Panc1 (cell line): ENCODE measurements around the gene MBNL2. TPM values are rescaled to one million over a fixed set of nuclear protein-coding genes. Genes with fewer than 3 reads are reported as not detected.

ENCODE experiments used
- ATAC-seq: fragments of 200-7000 bp; cut with Tn5 transposase; 2 replicates; pipeline ENCODE4 v1.9.1; 2020; ENCODE audit warnings: mild to moderate bottlenecking, moderate library complexity
- BruUV-seq: library from RNA; stranded (reverse); fragments of 400-500 nt; replicated peaks from 2 replicates; lab custom pipeline; 2021; lab: Mats Ljungman, UMichigan
- CTCF ChIA-PET: fragments of 300-600 bp; sonication (Branson Sonifier 250); formaldehyde crosslinking; loops from one replicate; lab custom pipeline; 2022; ENCODE audit warnings: antibody characterized with exemption; lab: Charles Lee
- POLR2A ChIA-PET: fragments of 300-600 bp; sonication (Branson Sonifier 250); formaldehyde crosslinking; loops from one replicate; lab custom pipeline; 2022; ENCODE audit warnings: antibody characterized with exemption; lab: Charles Lee
- DNase-seq: peaks from one replicate; pipeline ENCODE4 v3.0.0-alpha.2; 2010; ENCODE audit warnings: low read depth, low spot score
- H3K27ac ChIP-seq: 2 replicates; pipeline ENCODE4 v1.5.1; 2011; ENCODE audit warnings: mild to moderate bottlenecking, low read length, inconsistent platforms
- H3K27me3 ChIP-seq: fragments of 200-500 bp; sonication (Bioruptor generic); 2 replicates; pipeline ENCODE4 v1.6.0; 2014; ENCODE audit warnings: low read length, inconsistent platforms; ENCODE audit not compliant: control insufficient read depth, insufficient read depth
- H3K36me3 ChIP-seq: fragments of 200-500 bp; sonication (Bioruptor generic); 2 replicates; pipeline ENCODE4 v1.5.1; 2014; ENCODE audit warnings: inconsistent platforms, mild to moderate bottlenecking, low read length, moderate library complexity; ENCODE audit not compliant: control insufficient read depth, insufficient read depth
- H3K4me1 ChIP-seq: 2 replicates; pipeline ENCODE4 v1.5.1; 2011; ENCODE audit warnings: inconsistent platforms, mild to moderate bottlenecking, low read length, moderate library complexity; ENCODE audit not compliant: control insufficient read depth, insufficient read depth
- H3K4me3 ChIP-seq, 2 experiments: 2 replicates each; pipeline ENCODE4 v1.5.1; 2011 to 2012; ENCODE audit warnings: low read depth in 2 of 2, low read length in 2 of 2, mild to moderate bottlenecking in 2 of 2, inconsistent platforms in 1 of 2, moderate library complexity in 1 of 2
- H3K9me3 ChIP-seq: fragments of 200-500 bp; sonication (Bioruptor generic); 2 replicates; pipeline ENCODE4 v1.5.1; 2014; ENCODE audit warnings: low read depth, mild to moderate bottlenecking, inconsistent platforms, low read length, moderate library complexity; ENCODE audit not compliant: control insufficient read depth, insufficient read depth
- POLR2AphosphoS5 ChIP-seq: IDR thresholded peaks from 2 replicates; pipeline ENCODE4 v1.6.1; 2012; ENCODE audit warnings: mild to moderate bottlenecking, low read depth, low read length, moderate library complexity
- SIN3A ChIP-seq: IDR thresholded peaks from 2 replicates; pipeline ENCODE4 v1.6.1; 2012; ENCODE audit warnings: low read depth, mild to moderate bottlenecking, low read length, moderate library complexity, borderline replicate concordance; ENCODE audit not compliant: insufficient read depth
- TCF7L2 ChIP-seq: IDR thresholded peaks from 2 replicates; pipeline ENCODE4 v1.6.1; 2011; ENCODE audit warnings: mild to moderate bottlenecking, low read depth, low read length, inconsistent platforms
- in situ Hi-C: cut with HindIII; loops from 2 replicates; pipeline ENCODE4 v1.10.0; 2016; ENCODE audit warnings: low sequenced_read_pairs, low pct_unique_long_range_greater_than_20kb
- intact Hi-C: fragments of 100-400 bp; cut with micrococcal nuclease; formaldehyde crosslinking; loops from one replicate; pipeline ENCODE4 v1.10.0; 2022; ENCODE audit not compliant: unreplicated experiment
- total RNA-seq: library from RNA; stranded (reverse); gene quantifications from one replicate; pipeline ENCODE4 v1.2.1, GENCODE V29; 2021; ENCODE audit not compliant: unreplicated experiment
- TF ChIP-seq, protein P1 (sequence below): fragments of 450-650 bp; IDR thresholded peaks from 2 replicates; pipeline ENCODE4 v1.5.1; 2017; ENCODE audit warnings: mild to moderate bottlenecking
- TF ChIP-seq, protein P2 (sequence below), 2 experiments: IDR thresholded peaks; 2 replicates each; pipeline ENCODE4 v1.6.1; 2011 to 2012; ENCODE audit warnings: low read depth in 2 of 2, control low read depth in 1 of 2, low read length in 1 of 2, mild to moderate bottlenecking in 1 of 2, moderate library complexity in 1 of 2; ENCODE audit not compliant: insufficient read depth in 1 of 2

MBNL2 gene
- total RNA-seq, 1 experiment from 2014 or later: 103 TPM

DNA sequence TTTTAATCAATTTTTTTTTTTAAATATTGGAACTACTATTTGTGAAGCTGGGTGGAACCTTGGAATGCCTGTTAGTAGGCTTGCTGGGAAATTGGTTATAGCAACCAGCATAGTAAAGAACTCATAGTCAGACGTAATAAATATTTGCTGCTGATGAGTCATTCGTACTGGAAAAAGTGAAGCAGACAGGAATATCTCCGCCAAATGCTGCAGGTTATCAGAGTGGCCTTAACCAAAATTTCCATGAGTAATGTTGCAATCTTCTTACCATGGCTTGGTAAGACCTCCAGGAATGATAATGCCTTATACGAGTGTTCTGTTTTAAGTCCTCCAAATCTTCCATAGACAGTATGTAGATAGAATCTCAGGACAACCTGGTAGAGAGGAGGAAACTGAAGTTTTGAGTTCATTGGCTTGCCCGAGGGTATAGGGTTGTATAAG, 34.2 kb downstream of the MBNL2 start:
- POLR2A ChIA-PET: interaction anchor here (0.6 to 1.1 kb wide), 2 partner anchors 10 to 20 kb away, joined by 3 to 7 read pairs; no protein-coding TSS in a partner anchor
- CTCF ChIA-PET: no interaction called here
- Histone ChIP-seq H3K27ac (peak overlapping the region; percentile 100), H3K27me3 (no peaks in the 10 kb centered on the region), H3K36me3 (peaks cover 3% of the 10 kb centered on the region), H3K9me3 (no peaks in the 10 kb centered on the region), H3K4me3 (no peak overlapping the region), H3K4me1 (peaks cover 92% of the 10 kb centered on the region)
- DNase-seq: no peak
- intact Hi-C loops (no loop called here), in situ Hi-C loops (no loop called here)
- no TSS peak for BruUV-seq
- no peak for TF ChIP-seq SIN3A
- TF ChIP-seq, protein P1, sequence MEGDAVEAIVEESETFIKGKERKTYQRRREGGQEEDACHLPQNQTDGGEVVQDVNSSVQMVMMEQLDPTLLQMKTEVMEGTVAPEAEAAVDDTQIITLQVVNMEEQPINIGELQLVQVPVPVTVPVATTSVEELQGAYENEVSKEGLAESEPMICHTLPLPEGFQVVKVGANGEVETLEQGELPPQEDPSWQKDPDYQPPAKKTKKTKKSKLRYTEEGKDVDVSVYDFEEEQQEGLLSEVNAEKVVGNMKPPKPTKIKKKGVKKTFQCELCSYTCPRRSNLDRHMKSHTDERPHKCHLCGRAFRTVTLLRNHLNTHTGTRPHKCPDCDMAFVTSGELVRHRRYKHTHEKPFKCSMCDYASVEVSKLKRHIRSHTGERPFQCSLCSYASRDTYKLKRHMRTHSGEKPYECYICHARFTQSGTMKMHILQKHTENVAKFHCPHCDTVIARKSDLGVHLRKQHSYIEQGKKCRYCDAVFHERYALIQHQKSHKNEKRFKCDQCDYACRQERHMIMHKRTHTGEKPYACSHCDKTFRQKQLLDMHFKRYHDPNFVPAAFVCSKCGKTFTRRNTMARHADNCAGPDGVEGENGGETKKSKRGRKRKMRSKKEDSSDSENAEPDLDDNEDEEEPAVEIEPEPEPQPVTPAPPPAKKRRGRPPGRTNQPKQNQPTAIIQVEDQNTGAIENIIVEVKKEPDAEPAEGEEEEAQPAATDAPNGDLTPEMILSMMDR: no peak
- TF ChIP-seq, protein P2, sequence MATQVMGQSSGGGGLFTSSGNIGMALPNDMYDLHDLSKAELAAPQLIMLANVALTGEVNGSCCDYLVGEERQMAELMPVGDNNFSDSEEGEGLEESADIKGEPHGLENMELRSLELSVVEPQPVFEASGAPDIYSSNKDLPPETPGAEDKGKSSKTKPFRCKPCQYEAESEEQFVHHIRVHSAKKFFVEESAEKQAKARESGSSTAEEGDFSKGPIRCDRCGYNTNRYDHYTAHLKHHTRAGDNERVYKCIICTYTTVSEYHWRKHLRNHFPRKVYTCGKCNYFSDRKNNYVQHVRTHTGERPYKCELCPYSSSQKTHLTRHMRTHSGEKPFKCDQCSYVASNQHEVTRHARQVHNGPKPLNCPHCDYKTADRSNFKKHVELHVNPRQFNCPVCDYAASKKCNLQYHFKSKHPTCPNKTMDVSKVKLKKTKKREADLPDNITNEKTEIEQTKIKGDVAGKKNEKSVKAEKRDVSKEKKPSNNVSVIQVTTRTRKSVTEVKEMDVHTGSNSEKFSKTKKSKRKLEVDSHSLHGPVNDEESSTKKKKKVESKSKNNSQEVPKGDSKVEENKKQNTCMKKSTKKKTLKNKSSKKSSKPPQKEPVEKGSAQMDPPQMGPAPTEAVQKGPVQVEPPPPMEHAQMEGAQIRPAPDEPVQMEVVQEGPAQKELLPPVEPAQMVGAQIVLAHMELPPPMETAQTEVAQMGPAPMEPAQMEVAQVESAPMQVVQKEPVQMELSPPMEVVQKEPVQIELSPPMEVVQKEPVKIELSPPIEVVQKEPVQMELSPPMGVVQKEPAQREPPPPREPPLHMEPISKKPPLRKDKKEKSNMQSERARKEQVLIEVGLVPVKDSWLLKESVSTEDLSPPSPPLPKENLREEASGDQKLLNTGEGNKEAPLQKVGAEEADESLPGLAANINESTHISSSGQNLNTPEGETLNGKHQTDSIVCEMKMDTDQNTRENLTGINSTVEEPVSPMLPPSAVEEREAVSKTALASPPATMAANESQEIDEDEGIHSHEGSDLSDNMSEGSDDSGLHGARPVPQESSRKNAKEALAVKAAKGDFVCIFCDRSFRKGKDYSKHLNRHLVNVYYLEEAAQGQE (IDR thresholded peaks at IDR 0.05; ENCODE audit: insufficient read depth in 1 of 2, low read depth in 2 of 2, low read length in 1 of 2): no peak
- TF ChIP-seq POLR2AphosphoS5: peak; percentile 68
- TF ChIP-seq TCF7L2: no peak; the same call in 1 of the 2 replicates
- peak; percentile 53 for ATAC-seq

DNA sequence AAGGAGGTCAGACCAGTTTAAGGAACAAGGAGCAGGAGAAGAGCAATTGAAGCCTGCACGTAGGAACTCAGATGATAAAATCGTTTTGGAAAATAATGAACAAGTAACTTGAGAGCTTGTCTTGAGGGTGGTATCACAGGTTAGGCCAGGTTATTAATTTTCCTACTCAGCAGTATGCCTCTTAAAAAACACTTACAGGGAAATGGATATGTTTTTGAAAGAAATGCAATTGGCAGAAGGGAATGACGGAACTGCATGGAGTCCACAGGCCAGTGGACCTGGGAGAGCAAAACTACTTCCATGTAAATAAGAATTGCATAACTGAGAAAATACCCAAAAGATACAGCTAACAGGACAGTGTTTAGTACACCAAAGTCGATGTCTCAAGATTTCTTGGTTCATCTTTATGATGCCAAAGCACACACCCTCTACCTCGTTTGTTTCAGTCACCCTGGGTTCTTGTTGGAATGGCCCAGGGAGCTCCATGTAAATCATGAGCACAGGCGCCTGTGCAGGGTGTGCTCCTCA, 35.2 kb downstream of the MBNL2 start:
- H3K27me3 ChIP-seq: no peaks in the 10 kb centered on the region
- no peaks in the 10 kb centered on the region for H3K9me3 ChIP-seq
- H3K27ac ChIP-seq: peak overlapping the region; percentile 100
- DNase-seq (no peak), ATAC-seq (no peak)
- peaks cover 3% of the 10 kb centered on the region for H3K36me3 ChIP-seq
- CTCF ChIA-PET: interaction anchor here (0.5 kb wide), 1 partner anchor 14 kb away, joined by 3 read pairs; no protein-coding TSS in a partner anchor
- H3K4me3 ChIP-seq: no peak overlapping the region
- POLR2A ChIA-PET: interaction anchor here (0.6 to 1.1 kb wide), 5 partner anchors 9 to 50 kb away, joined by 3 to 7 read pairs (median 3); no protein-coding TSS in a partner anchor
- in situ Hi-C loops (no loop called here), intact Hi-C loops (no loop called here)
- TF ChIP-seq POLR2AphosphoS5 (no peak), TCF7L2 (no peak), SIN3A (no peak)
- TF ChIP-seq, protein P1: no peak
- TF ChIP-seq, protein P2 (IDR thresholded peaks at IDR 0.05; ENCODE audit: insufficient read depth in 1 of 2, low read depth in 2 of 2, low read length in 1 of 2): no peak
- no TSS peak for BruUV-seq
- H3K4me1 ChIP-seq: peaks cover 98% of the 10 kb centered on the region
